ENCODE data around the gene PRTG.

DNA sequence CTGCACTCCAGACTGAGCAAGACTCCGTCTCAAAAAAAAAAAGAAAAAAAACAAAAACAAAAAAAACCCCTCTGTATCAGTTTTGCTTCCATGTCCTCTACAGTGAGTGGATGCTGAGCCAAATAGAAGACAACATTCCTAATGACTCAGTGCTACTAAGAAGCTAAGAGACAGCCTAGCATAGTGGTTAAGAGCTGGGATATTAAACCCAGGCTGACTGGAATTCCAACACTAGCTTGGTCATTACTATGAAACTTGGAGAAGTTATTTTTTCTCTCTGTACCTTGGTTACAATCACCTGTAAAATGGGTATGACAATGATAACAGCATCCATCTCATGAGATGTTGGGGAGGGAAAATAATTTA lies 93.9 kb downstream of the PRTG start:
- TF ChIP-seq, protein P1, sequence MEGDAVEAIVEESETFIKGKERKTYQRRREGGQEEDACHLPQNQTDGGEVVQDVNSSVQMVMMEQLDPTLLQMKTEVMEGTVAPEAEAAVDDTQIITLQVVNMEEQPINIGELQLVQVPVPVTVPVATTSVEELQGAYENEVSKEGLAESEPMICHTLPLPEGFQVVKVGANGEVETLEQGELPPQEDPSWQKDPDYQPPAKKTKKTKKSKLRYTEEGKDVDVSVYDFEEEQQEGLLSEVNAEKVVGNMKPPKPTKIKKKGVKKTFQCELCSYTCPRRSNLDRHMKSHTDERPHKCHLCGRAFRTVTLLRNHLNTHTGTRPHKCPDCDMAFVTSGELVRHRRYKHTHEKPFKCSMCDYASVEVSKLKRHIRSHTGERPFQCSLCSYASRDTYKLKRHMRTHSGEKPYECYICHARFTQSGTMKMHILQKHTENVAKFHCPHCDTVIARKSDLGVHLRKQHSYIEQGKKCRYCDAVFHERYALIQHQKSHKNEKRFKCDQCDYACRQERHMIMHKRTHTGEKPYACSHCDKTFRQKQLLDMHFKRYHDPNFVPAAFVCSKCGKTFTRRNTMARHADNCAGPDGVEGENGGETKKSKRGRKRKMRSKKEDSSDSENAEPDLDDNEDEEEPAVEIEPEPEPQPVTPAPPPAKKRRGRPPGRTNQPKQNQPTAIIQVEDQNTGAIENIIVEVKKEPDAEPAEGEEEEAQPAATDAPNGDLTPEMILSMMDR (IDR thresholded peaks at IDR 0.05): no peak
- no peak for TF ChIP-seq POLR2A (IDR thresholded peaks at IDR 0.05)
